ENCODE data around the gene SEC14L5.
"Not testable (repeated sequence)": the region's sequence is repeated elsewhere in the genome, so short reads cannot be mapped to it uniquely, and the experiment has no call there.

Gene SEC14L5

DNA sequence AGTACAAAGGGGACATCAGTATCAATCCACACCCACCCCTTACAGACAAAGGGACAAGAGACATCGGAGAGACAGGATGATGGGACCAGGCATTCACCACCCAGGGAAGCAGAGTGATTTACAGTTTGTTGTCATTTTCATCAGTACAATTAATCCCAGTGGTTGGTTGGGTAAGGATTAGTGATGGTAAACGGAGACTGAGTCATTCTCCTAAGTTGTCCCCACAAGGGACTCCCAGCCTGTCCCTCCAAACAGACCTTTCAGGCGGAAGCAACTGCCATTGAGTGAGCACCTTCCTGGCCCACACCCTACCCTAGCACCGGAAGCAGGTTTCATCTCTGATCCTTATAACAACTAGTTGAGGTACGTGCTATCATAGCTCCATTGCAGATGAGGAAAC, 32.3 kb upstream of the SEC14L5 start:
- TF ChIP-seq EZH2 (IDR thresholded peaks at IDR 0.05) = no peak
- TF ChIP-seq POLR2AphosphoS5 (IDR thresholded peaks at IDR 0.05; ENCODE audit: borderline replicate concordance, low read depth, low read length) = no peak
- TF ChIP-seq FOXP2 (optimal IDR thresholded peaks at IDR 0.05; ENCODE audit: control extremely low read depth, extremely low read length, insufficient read depth) = no peak
- Histone ChIP-seq H3K36me3 (ENCODE audit: insufficient read depth, low read length) (no peaks in the 10 kb centered on the region), H3K9ac (ENCODE audit: insufficient read length) (no peak overlapping the region), H3K9me3 (ENCODE audit: low read depth, low read length) (no peaks in the 10 kb centered on the region), H3K4me3 (no peak overlapping the region), H3K27ac (no peak overlapping the region)
- DNase-seq (ENCODE audit: low read depth, low spot score) = no peak

DNA sequence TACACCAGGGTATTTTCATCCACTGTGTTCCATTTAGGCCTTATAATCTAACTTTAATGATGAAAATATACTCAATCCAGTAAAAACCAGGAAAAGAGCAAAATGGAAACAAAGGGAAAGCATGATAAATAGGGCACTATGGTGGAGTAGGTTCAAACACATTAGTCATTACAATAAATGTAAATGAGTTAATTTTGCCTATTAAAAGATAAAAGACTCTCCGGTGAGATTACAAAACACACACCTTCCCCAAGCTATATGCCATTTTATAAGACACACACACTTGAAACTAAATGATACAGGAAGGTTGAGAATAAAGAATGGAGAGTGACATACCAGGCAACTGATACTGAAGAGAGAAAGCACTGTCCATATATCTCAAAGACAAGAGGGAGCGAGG, 31.2 kb upstream of the SEC14L5 start:
- no peaks in the 10 kb centered on the region for H3K36me3 ChIP-seq (ENCODE audit: insufficient read depth, low read length)
- H3K4me3 ChIP-seq = no peak overlapping the region
- H3K9ac ChIP-seq (ENCODE audit: insufficient read length) = no peak overlapping the region
- no peak for DNase-seq (ENCODE audit: low read depth, low spot score)
- no peaks in the 10 kb centered on the region for H3K9me3 ChIP-seq (ENCODE audit: low read depth, low read length)
- no peak overlapping the region for H3K27ac ChIP-seq
- no peak for TF ChIP-seq EZH2 (IDR thresholded peaks at IDR 0.05)
- TF ChIP-seq POLR2AphosphoS5 (IDR thresholded peaks at IDR 0.05; ENCODE audit: borderline replicate concordance, low read depth, low read length) = no peak
- TF ChIP-seq FOXP2 (optimal IDR thresholded peaks at IDR 0.05; ENCODE audit: control extremely low read depth, extremely low read length, insufficient read depth) = no peak

DNA sequence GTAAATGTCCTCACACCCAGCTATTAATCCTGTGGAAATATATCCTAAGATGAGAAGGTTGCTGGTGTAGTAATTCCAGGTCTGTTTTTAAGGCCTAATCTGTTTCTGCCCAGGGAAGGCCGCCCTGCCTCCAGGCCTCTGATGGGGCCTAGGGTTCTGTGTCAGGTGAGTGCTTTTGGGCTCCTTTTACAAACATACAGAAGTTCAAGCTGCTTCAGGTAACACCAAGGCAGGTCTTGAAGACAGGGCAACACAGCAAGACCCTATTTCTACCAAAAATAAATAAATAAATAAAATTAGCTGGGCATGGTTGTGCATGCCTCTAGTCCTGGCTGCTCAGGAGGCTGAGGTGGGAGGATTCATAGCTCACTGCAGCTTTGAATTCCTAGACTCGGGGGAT, 30.5 kb upstream of the SEC14L5 start:
- no peak for DNase-seq (ENCODE audit: low read depth, low spot score)
- Histone ChIP-seq H3K9me3 (ENCODE audit: low read depth, low read length) (no peaks in the 10 kb centered on the region), H3K36me3 (ENCODE audit: insufficient read depth, low read length) (no peaks in the 10 kb centered on the region), H3K9ac (ENCODE audit: insufficient read length) (no peak overlapping the region), H3K4me3 (no peak overlapping the region), H3K27ac (no peak overlapping the region)
- TF ChIP-seq EZH2 (IDR thresholded peaks at IDR 0.05) = no peak
- no peak for TF ChIP-seq POLR2AphosphoS5 (IDR thresholded peaks at IDR 0.05; ENCODE audit: borderline replicate concordance, low read depth, low read length)
- no peak for TF ChIP-seq FOXP2 (optimal IDR thresholded peaks at IDR 0.05; ENCODE audit: control extremely low read depth, extremely low read length, insufficient read depth)

DNA sequence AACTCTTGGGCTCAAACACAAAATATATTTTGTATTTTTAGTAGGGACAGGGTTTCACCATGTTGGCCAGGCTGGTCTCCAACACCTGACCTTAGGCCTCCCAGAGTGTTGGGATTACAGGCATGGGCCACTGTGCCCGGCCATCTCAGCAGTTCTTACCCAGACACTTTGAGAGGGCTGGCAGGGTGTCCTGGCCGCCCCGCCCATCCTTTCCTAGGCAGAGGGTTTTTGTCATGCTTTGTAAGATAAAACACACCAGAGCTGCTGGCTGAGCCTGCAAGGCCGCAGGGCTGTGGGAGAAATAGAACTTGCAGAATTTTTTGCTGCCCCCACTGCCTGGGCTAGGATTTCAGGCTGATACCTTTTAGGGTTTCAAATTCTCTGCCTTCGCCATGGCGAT, 29.9 kb upstream of the SEC14L5 start:
- Histone ChIP-seq H3K4me3 (no peak overlapping the region), H3K9me3 (ENCODE audit: low read depth, low read length) (no peaks in the 10 kb centered on the region), H3K27ac (no peak overlapping the region), H3K9ac (ENCODE audit: insufficient read length) (no peak overlapping the region), H3K36me3 (ENCODE audit: insufficient read depth, low read length) (no peaks in the 10 kb centered on the region)
- TF ChIP-seq POLR2AphosphoS5 (IDR thresholded peaks at IDR 0.05; ENCODE audit: borderline replicate concordance, low read depth, low read length) (no peak), EZH2 (IDR thresholded peaks at IDR 0.05) (no peak), FOXP2 (optimal IDR thresholded peaks at IDR 0.05; ENCODE audit: control extremely low read depth, extremely low read length, insufficient read depth) (no peak)
- no peak for DNase-seq (ENCODE audit: low read depth, low spot score)

DNA sequence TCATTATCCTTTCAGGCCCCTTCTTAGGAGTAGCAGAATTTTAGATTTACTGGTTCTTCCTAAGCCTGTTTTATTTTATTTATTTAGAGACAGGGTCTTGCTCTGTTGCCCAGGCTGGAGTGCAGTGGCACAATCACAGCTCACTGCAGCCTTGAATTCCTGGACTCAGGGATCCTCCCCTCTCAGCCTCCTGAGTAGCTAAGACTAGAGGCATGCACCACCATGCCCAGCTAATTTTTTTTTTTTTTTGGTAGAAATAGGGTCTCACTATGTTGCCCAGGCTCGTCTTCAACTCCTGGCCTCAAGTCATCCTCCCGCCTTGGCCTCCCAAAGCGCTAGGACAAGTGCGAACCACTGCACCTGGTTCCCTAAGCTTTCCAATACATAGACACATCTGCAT, 28.5 kb upstream of the SEC14L5 start:
- H3K36me3 ChIP-seq (ENCODE audit: insufficient read depth, low read length); H3K4me3 ChIP-seq; H3K9me3 ChIP-seq (ENCODE audit: low read depth, low read length); H3K9ac ChIP-seq (ENCODE audit: insufficient read length); DNase-seq (ENCODE audit: low read depth, low spot score); H3K27ac ChIP-seq: not testable (repeated sequence)

DNA sequence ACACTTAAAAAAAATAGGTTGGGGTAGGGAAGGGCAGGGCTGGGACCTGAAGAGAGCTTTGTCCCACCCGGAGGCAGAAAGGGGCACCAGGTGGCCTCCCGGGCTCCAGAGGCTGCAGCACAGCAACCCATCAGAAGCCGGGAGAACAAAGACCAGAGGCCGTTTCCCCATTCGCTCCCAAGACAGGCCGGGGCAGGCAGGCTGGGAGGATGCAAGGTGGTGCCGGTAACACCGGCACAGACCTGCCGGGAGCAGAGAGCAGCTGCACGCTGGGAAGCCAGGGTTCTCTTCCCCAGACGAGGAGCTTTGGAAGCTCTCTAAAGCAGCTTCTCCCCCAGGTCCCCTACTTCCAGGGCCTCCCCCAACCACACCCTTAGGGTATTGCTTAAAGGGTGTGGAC, 26.7 kb upstream of the SEC14L5 start:
- H3K9me3 ChIP-seq (ENCODE audit: low read depth, low read length) = no peaks in the 10 kb centered on the region
- DNase-seq (ENCODE audit: low read depth, low spot score) = no peak
- TF ChIP-seq EZH2 (IDR thresholded peaks at IDR 0.05) (no peak), FOXP2 (optimal IDR thresholded peaks at IDR 0.05; ENCODE audit: control extremely low read depth, extremely low read length, insufficient read depth) (no peak), POLR2AphosphoS5 (IDR thresholded peaks at IDR 0.05; ENCODE audit: borderline replicate concordance, low read depth, low read length) (no peak)
- H3K36me3 ChIP-seq (ENCODE audit: insufficient read depth, low read length) = no peaks in the 10 kb centered on the region
- H3K9ac ChIP-seq (ENCODE audit: insufficient read length) = no peak overlapping the region
- no peak overlapping the region for H3K27ac ChIP-seq
- H3K4me3 ChIP-seq = no peak overlapping the region

DNA sequence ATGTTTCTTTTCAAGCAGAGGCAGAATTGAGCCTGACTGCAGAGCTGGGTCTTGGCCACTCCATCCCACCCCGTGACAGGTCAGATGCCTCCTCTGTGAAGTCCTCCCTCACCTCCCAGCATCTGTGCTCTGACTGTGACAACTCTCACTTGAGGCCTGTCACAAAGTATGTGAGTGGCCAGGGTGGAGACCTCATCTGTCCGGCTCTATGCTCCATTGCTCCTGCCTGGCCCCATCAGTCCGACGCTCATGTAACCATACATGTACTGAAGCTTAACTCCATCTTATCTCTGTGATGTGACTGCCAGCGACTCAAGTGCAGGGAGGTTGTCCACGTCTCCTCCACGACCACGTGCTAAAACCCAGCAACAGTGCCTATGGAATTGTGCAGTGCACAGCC, 24.7 kb upstream of the SEC14L5 start:
- no peak for DNase-seq (ENCODE audit: low read depth, low spot score)
- Histone ChIP-seq H3K36me3 (ENCODE audit: insufficient read depth, low read length) (no peaks in the 10 kb centered on the region), H3K4me3 (no peak overlapping the region), H3K27ac (no peak overlapping the region), H3K9ac (ENCODE audit: insufficient read length) (no peak overlapping the region), H3K9me3 (ENCODE audit: low read depth, low read length) (no peaks in the 10 kb centered on the region)
- TF ChIP-seq EZH2 (IDR thresholded peaks at IDR 0.05) (no peak), POLR2AphosphoS5 (IDR thresholded peaks at IDR 0.05; ENCODE audit: borderline replicate concordance, low read depth, low read length) (no peak), FOXP2 (optimal IDR thresholded peaks at IDR 0.05; ENCODE audit: control extremely low read depth, extremely low read length, insufficient read depth) (no peak)

DNA sequence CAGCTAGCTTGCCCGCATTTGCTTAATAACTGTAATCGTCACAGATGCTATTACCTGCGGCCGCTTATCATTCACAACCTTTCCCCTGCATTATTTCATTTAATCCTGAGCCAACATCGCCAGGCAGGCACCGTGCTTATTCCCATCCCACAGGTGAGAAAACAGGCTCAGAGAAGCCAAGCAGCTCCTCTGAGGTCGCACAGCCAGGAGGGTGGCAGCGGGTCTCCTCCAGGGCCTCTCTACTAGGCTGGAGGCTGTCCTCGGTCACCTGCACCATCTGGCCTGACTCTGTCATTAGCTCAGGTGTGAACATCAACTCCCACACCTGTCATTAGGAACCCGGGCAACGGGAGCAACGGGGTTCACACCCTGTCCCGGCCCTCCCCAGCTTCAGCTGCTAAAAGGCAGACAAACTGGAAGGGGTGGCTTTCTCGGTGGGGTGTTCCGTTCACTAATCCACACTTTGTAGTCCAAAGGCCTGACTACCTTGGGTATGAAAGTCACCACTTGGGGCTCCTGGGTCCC, 24.2 kb upstream of the SEC14L5 start:
- no peak for DNase-seq (ENCODE audit: low read depth, low spot score)
- TF ChIP-seq FOXP2 (optimal IDR thresholded peaks at IDR 0.05; ENCODE audit: control extremely low read depth, extremely low read length, insufficient read depth) (no peak), POLR2AphosphoS5 (IDR thresholded peaks at IDR 0.05; ENCODE audit: borderline replicate concordance, low read depth, low read length) (no peak), EZH2 (IDR thresholded peaks at IDR 0.05) (no peak)
- Histone ChIP-seq H3K4me3 (no peak overlapping the region), H3K9me3 (ENCODE audit: low read depth, low read length) (no peaks in the 10 kb centered on the region), H3K27ac (no peak overlapping the region), H3K36me3 (ENCODE audit: insufficient read depth, low read length) (no peaks in the 10 kb centered on the region), H3K9ac (ENCODE audit: insufficient read length) (no peak overlapping the region)

DNA sequence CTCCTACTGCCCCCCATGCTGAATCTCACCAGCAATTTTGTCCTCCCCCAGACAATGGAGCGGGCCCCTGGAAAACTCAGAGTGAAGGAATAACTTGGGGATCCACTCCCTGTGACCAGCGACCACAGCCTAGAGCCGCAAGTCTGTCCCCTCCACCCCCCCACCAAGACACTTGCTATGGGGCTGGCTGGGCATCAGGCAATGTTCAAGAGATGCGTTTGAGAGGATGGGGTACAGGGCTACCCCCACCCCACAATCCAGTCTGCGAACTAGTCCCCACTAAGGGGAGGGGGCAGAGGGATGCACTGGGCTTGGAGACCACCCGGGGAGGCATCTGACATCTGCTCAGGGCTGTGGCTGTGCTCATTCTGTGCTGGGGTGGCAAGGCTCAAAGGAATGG, 23.5 kb upstream of the SEC14L5 start:
- no peak overlapping the region for H3K9ac ChIP-seq (ENCODE audit: insufficient read length)
- no peak overlapping the region for H3K4me3 ChIP-seq
- no peak for DNase-seq (ENCODE audit: low read depth, low spot score)
- no peak for TF ChIP-seq POLR2AphosphoS5 (IDR thresholded peaks at IDR 0.05; ENCODE audit: borderline replicate concordance, low read depth, low read length)
- no peak for TF ChIP-seq FOXP2 (optimal IDR thresholded peaks at IDR 0.05; ENCODE audit: control extremely low read depth, extremely low read length, insufficient read depth)
- no peak for TF ChIP-seq EZH2 (IDR thresholded peaks at IDR 0.05)
- no peaks in the 10 kb centered on the region for H3K36me3 ChIP-seq (ENCODE audit: insufficient read depth, low read length)
- H3K27ac ChIP-seq = no peak overlapping the region
- no peaks in the 10 kb centered on the region for H3K9me3 ChIP-seq (ENCODE audit: low read depth, low read length)

Measured in SK-N-MC (cell line).